ENCODE measurements around the gene ACYP2.

The ACYP2 gene

DNA sequence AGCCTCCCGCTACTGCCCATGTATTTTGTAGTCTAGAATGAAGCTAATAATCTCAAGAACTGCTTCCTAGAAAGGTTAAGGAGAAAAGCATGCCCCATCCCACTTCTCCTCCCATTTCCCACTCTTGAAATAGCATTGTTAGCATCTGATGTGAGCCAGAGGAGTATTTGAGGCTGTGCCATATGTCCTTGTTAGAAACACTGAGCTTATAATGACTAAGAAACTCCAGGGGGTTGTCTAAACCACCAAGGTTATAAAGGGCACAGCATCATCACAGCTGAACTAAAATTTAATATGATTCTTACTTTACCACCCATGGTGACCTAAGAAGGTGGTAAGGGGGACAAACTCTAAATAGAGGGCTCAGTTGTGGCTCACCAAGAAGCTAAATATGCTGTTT, 124.0 kb downstream of the ACYP2 start:
- no peak for DNase-seq (ENCODE audit: low read depth)
- H3K4me3 ChIP-seq (ENCODE audit: low read depth, low read length) = no peak overlapping the region
- TF ChIP-seq, protein P1, sequence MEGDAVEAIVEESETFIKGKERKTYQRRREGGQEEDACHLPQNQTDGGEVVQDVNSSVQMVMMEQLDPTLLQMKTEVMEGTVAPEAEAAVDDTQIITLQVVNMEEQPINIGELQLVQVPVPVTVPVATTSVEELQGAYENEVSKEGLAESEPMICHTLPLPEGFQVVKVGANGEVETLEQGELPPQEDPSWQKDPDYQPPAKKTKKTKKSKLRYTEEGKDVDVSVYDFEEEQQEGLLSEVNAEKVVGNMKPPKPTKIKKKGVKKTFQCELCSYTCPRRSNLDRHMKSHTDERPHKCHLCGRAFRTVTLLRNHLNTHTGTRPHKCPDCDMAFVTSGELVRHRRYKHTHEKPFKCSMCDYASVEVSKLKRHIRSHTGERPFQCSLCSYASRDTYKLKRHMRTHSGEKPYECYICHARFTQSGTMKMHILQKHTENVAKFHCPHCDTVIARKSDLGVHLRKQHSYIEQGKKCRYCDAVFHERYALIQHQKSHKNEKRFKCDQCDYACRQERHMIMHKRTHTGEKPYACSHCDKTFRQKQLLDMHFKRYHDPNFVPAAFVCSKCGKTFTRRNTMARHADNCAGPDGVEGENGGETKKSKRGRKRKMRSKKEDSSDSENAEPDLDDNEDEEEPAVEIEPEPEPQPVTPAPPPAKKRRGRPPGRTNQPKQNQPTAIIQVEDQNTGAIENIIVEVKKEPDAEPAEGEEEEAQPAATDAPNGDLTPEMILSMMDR (IDR thresholded peaks at IDR 0.05; ENCODE audit: insufficient read depth, low read depth, low read length, missing control alignments) = no peak

DNA sequence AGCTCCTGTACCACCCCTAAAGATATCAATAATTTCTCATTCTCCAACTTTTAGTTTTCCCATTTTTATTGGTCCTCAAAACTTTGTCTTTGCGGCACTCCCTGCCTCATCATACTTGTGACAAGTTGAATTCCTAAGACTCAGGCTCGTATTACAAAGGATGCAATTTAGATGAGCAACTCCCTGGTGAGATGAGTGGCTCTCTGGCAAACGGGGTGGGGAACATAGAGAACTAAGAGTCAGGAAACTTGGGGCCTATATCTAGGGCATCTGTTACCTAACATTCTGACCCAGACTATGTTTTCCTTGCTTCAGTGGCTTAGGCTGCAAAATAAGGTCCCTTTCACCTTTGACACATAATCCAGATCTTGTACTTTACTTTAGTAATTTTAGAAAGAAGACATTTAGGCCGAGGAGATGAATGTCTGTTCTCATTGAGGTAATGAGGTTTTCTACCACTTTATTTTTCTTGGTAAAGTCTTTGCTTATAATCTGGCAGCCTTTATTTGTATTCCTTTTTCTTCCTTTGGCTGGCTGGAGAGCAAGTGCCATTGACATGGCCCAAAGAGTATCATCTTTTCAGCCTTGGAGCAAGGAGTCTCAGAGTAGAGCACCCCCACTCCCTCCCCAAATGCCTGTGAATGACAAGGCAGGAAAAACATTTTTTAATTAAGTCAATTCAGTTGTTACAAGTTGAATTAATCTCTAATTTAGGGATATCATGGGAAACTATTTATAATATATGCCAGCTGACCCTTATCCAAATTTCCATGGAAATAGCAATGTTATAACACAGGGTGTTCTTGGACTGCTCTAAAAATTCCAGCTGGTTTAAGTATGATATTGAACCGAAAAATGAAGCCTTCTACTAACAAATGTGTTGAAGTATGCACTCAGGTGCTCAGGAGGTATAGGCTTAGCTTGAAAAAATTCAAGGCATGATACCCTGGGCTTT, 125.4 kb downstream of the ACYP2 start:
- no peak for DNase-seq (ENCODE audit: low read depth)
- H3K4me3 ChIP-seq (ENCODE audit: low read depth, low read length) = no peak overlapping the region
- TF ChIP-seq, protein P1 (IDR thresholded peaks at IDR 0.05; ENCODE audit: insufficient read depth, low read depth, low read length, missing control alignments) = no peak

- TF ChIP-seq, protein P1 (IDR thresholded peaks at IDR 0.05; ENCODE audit: insufficient read depth, low read depth, low read length, missing control alignments) = no peak
- DNase-seq (ENCODE audit: low read depth) = no peak
- H3K4me3 ChIP-seq (ENCODE audit: low read depth, low read length) = no peak overlapping the region
These were observed 131.7 kb downstream of the ACYP2 start for GRCh38 chr2:54247115-54247514.

DNA sequence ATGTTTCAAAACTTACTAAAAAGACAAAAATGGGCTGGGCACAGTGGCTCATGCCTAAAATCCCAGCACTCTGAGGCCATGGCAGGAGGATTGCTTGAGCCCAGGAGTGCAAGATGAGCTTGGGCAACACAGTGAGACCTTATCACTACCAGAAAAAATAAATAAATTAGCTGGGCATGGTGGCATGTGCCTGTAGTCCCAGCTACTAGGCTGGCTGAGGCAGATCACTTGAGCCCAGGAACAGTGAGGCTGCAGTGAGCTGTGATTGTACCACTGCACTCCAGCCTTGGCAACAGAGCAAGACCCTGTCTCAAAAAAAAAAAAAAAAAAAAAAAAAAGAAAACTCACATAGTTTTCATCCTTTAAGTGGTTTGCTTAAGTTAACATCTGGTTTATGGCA, 134.2 kb downstream of the ACYP2 start:
- DNase-seq (ENCODE audit: low read depth) = no peak
- no peak overlapping the region for H3K4me3 ChIP-seq (ENCODE audit: low read depth, low read length)
- TF ChIP-seq, protein P1 (IDR thresholded peaks at IDR 0.05; ENCODE audit: insufficient read depth, low read depth, low read length, missing control alignments) = no peak

- TF ChIP-seq, protein P1 (IDR thresholded peaks at IDR 0.05; ENCODE audit: insufficient read depth, low read depth, low read length, missing control alignments) = no peak
- DNase-seq (ENCODE audit: low read depth) = no peak
- H3K4me3 ChIP-seq (ENCODE audit: low read depth, low read length) = no peak overlapping the region
These were observed 138.8 kb downstream of the ACYP2 start for GRCh38 chr2:54254180-54254579.

- TF ChIP-seq, protein P1 (IDR thresholded peaks at IDR 0.05; ENCODE audit: insufficient read depth, low read depth, low read length, missing control alignments) = no peak
- no peak for DNase-seq (ENCODE audit: low read depth)
- H3K4me3 ChIP-seq (ENCODE audit: low read depth, low read length) = no peak overlapping the region
These were observed 140.0 kb downstream of the ACYP2 start for GRCh38 chr2:54255230-54256090.
